ENCODE measurements around the gene HMG20A. TPM values are rescaled to one million over a fixed set of nuclear protein-coding genes. Genes with fewer than 3 reads are reported as not detected.

Gene HMG20A
- total and polyA plus RNA-seq, 2 experiments from 2014 or later, result 17.8 to 57.8 TPM

DNA sequence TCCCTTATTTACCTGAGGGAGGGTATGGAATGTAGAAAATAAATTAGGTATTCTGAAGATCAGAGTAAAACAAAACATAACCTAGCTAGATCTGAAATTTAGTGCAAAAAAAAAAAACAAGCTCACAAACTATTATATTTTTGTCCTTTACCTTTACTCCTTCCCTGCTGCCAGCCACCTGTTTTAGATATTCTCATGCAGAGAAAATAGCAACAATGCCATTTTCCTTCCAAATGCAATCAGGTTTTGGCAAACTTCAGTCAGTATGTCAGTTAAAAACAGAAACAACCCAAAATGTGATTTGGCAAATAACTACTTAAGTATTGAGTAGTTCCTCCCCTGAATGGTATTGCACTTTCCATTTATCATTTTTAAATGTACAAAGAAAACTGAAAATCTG lies 36.6 kb upstream of the HMG20A start (continued):
- TF ChIP-seq NANOG (IDR thresholded peaks at IDR 0.05; ENCODE audit: borderline replicate concordance) (no peak), STAT1 (IDR thresholded peaks at IDR 0.05; ENCODE audit: unreplicated experiment) (no peak)
- TF ChIP-seq, protein P1, sequence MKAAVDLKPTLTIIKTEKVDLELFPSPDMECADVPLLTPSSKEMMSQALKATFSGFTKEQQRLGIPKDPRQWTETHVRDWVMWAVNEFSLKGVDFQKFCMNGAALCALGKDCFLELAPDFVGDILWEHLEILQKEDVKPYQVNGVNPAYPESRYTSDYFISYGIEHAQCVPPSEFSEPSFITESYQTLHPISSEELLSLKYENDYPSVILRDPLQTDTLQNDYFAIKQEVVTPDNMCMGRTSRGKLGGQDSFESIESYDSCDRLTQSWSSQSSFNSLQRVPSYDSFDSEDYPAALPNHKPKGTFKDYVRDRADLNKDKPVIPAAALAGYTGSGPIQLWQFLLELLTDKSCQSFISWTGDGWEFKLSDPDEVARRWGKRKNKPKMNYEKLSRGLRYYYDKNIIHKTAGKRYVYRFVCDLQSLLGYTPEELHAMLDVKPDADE (IDR thresholded peaks at IDR 0.05), result no peak
- TF ChIP-seq, protein P2, sequence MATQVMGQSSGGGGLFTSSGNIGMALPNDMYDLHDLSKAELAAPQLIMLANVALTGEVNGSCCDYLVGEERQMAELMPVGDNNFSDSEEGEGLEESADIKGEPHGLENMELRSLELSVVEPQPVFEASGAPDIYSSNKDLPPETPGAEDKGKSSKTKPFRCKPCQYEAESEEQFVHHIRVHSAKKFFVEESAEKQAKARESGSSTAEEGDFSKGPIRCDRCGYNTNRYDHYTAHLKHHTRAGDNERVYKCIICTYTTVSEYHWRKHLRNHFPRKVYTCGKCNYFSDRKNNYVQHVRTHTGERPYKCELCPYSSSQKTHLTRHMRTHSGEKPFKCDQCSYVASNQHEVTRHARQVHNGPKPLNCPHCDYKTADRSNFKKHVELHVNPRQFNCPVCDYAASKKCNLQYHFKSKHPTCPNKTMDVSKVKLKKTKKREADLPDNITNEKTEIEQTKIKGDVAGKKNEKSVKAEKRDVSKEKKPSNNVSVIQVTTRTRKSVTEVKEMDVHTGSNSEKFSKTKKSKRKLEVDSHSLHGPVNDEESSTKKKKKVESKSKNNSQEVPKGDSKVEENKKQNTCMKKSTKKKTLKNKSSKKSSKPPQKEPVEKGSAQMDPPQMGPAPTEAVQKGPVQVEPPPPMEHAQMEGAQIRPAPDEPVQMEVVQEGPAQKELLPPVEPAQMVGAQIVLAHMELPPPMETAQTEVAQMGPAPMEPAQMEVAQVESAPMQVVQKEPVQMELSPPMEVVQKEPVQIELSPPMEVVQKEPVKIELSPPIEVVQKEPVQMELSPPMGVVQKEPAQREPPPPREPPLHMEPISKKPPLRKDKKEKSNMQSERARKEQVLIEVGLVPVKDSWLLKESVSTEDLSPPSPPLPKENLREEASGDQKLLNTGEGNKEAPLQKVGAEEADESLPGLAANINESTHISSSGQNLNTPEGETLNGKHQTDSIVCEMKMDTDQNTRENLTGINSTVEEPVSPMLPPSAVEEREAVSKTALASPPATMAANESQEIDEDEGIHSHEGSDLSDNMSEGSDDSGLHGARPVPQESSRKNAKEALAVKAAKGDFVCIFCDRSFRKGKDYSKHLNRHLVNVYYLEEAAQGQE (IDR thresholded peaks at IDR 0.05; ENCODE audit: unreplicated experiment), result no peak

DNA sequence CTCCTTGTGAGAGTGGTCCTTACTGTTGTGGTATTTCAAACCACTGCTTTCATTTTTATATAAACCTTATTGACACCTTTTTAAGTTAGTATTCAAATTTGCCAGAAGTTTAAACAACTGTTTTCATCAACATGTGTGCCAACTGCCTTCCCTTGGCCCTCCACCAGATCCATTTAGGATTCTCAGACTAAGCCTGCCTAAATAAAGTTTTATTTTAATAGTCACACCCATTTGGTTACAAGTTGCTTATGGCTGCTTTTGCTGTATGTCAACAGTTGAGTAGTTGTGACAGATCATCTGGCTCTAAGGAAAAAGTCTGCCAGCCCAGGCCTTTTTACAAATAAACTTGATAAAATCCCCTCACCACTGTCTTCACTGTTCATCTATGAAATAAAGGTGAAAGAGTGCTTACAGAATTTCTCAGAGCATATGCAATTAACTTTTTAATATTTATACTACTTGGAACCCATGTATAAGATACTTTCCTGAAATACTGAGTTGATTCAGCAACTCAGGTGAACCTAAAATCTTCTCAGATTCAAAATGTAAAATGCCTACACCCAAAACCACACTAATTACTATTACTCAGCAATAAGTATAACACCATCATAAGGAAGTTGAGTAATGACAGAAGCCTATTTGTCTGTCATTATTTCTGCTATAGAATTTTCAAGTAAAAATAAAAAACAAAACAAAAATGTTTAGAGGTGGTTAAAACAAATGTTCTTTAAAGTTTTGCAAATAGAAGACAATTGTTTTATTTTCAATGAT lies 35.9 kb upstream of the HMG20A start:
- DNase-seq (ENCODE audit: low spot score) (no peak), ATAC-seq (no peak)
- H2AFZ ChIP-seq, result no peak overlapping the region
- no peak overlapping the region for H3K4me3 ChIP-seq
- H3K4me2 ChIP-seq, result no peak overlapping the region
- Mint-ChIP-seq H3K9me3 (no peaks in the 10 kb centered on the region), H3K27ac (no peak overlapping the region), H3K36me3 (ENCODE audit: low read depth) (no peaks in the 10 kb centered on the region), H3K4me1 (peaks cover 27% of the 10 kb centered on the region; the same call in 2 of the 3 replicates), H3K4me3 (no peak overlapping the region), H3K27me3 (ENCODE audit: insufficient read depth, low read depth, poor library complexity) (peaks cover 2% of the 10 kb centered on the region)
- no peaks in the 10 kb centered on the region; the same call in 1 of the 2 replicates for H4K20me1 ChIP-seq (replicated peaks; ENCODE audit: insufficient read depth)
- H3K27ac ChIP-seq (ENCODE audit: low read depth), result no peak overlapping the region
- no peaks in the 10 kb centered on the region for H3K27me3 ChIP-seq (ENCODE audit: insufficient read depth)
- peaks cover 57% of the 10 kb centered on the region for H3K79me2 ChIP-seq (replicated peaks; ENCODE audit: insufficient read depth)
- H3K36me3 ChIP-seq (ENCODE audit: insufficient read depth), result no peaks in the 10 kb centered on the region
- H3F3A ChIP-seq (replicated peaks; ENCODE audit: low read depth), result no peaks in the 10 kb centered on the region
- H3K4me1 ChIP-seq (ENCODE audit: insufficient read depth), result peaks cover 7% of the 10 kb centered on the region; the same call in 1 of the 2 replicates
- TF ChIP-seq ZNF114 (CRISPR knock-in tag; IDR thresholded peaks at IDR 0.05) (no peak), ZNF331 (CRISPR knock-in tag; IDR thresholded peaks at IDR 0.05; ENCODE audit: low read depth) (no peak), NANOG (IDR thresholded peaks at IDR 0.05; ENCODE audit: borderline replicate concordance) (no peak), EZH2phosphoT487 (IDR thresholded peaks at IDR 0.05; ENCODE audit: unreplicated experiment) (no peak)
- H3K9me2 ChIP-seq (ENCODE audit: insufficient read depth), result no peaks in the 10 kb centered on the region

DNA sequence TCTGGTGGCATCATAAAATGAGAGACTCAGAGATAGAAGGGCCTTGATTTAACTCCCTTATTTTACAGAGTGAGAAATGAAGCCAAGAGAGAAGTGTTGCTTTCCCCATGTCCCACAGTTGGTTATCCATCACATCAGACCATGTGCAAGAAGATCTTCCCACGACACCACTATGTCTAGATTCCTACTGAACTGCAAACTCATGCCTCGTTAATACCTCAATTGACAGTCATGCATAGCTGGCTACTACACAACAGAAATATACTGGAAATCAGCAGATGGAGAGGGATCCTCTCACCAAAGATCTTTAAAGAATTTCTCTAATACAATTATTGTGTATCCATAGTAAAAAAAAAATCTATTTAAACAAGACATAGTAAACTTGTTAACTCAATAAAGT lies 34.1 kb upstream of the HMG20A start:
- H3K79me2 ChIP-seq (replicated peaks; ENCODE audit: insufficient read depth), result peaks cover 65% of the 10 kb centered on the region
- 0 out of 2 replicates have a peak overlapping the region, but pooled peaks have one; percentile 2 for H3K27ac Mint-ChIP-seq
- TF ChIP-seq JUNB (IDR thresholded peaks at IDR 0.05; ENCODE audit: unreplicated experiment), result no peak
- TF ChIP-seq, protein P3, sequence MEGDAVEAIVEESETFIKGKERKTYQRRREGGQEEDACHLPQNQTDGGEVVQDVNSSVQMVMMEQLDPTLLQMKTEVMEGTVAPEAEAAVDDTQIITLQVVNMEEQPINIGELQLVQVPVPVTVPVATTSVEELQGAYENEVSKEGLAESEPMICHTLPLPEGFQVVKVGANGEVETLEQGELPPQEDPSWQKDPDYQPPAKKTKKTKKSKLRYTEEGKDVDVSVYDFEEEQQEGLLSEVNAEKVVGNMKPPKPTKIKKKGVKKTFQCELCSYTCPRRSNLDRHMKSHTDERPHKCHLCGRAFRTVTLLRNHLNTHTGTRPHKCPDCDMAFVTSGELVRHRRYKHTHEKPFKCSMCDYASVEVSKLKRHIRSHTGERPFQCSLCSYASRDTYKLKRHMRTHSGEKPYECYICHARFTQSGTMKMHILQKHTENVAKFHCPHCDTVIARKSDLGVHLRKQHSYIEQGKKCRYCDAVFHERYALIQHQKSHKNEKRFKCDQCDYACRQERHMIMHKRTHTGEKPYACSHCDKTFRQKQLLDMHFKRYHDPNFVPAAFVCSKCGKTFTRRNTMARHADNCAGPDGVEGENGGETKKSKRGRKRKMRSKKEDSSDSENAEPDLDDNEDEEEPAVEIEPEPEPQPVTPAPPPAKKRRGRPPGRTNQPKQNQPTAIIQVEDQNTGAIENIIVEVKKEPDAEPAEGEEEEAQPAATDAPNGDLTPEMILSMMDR (conservative IDR thresholded peaks at IDR 0.05; ENCODE audit: low read depth in 2 of 2), result no peak
- TF ChIP-seq, protein P2 (IDR thresholded peaks at IDR 0.05; ENCODE audit: unreplicated experiment), result no peak
- TF ChIP-seq ZNF114 (CRISPR knock-in tag; IDR thresholded peaks at IDR 0.05), result no peak
- no peak for TF ChIP-seq POLR2AphosphoS5 (IDR thresholded peaks at IDR 0.05; ENCODE audit: low read depth)
- TF ChIP-seq EZH2phosphoT487 (IDR thresholded peaks at IDR 0.05; ENCODE audit: unreplicated experiment), result no peak

More for the DNA sequence above, 34.1 kb upstream of the HMG20A start:
- Histone ChIP-seq H3K4me3 (no peak overlapping the region), H2AFZ (no peak overlapping the region), H4K20me1 (replicated peaks; ENCODE audit: insufficient read depth) (peaks cover 4% of the 10 kb centered on the region; the same call in 1 of the 2 replicates), H3K9me2 (ENCODE audit: insufficient read depth) (no peaks in the 10 kb centered on the region), H3K27ac (ENCODE audit: low read depth) (no peak overlapping the region), H3K36me3 (ENCODE audit: insufficient read depth) (no peaks in the 10 kb centered on the region), H3K27me3 (ENCODE audit: insufficient read depth) (no peaks in the 10 kb centered on the region), H3F3A (replicated peaks; ENCODE audit: low read depth) (no peaks in the 10 kb centered on the region), H3K4me2 (no peak overlapping the region), H3K4me1 (ENCODE audit: insufficient read depth) (peaks cover 7% of the 10 kb centered on the region; the same call in 1 of the 2 replicates)
- Mint-ChIP-seq H3K4me1 (peaks cover 27% of the 10 kb centered on the region; the same call in 2 of the 3 replicates), H3K9me3 (no peaks in the 10 kb centered on the region), H3K36me3 (ENCODE audit: low read depth) (no peaks in the 10 kb centered on the region), H3K27me3 (ENCODE audit: insufficient read depth, low read depth, poor library complexity) (peaks cover 2% of the 10 kb centered on the region), H3K4me3 (no peak overlapping the region)
- DNase-seq (ENCODE audit: low spot score) (no peak), ATAC-seq (no peak)

All from GM23338 (cell line).